ENCODE results near the gene ZBTB20.
"Not testable (repeated sequence)": the region's sequence is repeated elsewhere in the genome, so short reads cannot be mapped to it uniquely, and the experiment has no call there.

The ZBTB20 gene

DNA sequence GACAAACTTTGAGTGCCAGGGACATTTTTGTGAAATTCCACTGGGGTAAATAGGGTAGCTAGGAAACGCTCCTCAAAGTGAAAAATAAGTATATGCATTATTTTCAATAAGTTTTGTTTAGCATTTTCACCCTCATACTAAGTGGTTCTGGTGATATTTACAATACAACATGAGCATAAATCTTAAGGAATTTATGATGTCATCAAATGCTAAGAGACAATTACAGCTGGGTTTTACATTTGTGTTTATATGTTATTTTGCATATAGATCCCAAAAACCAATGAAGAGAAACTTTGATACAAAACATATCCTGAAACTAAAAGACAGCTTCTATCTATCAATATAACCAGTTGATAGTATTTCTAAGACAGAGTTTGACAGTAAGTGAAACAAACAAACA is 323.1 kb downstream of the ZBTB20 start:
- DNase-seq, result no peak

- DNase-seq, result no peak
These were observed 324.0 kb downstream of the ZBTB20 start for GRCh38 chr3:114823061-114823460.

GRCh38 chr3:114816052-114816451 is 331.0 kb downstream of the ZBTB20 start:
- DNase-seq, result no peak

GRCh38 chr3:114812541-114813238 is 334.4 kb downstream of the ZBTB20 start:
- not testable (repeated sequence) for DNase-seq

DNA sequence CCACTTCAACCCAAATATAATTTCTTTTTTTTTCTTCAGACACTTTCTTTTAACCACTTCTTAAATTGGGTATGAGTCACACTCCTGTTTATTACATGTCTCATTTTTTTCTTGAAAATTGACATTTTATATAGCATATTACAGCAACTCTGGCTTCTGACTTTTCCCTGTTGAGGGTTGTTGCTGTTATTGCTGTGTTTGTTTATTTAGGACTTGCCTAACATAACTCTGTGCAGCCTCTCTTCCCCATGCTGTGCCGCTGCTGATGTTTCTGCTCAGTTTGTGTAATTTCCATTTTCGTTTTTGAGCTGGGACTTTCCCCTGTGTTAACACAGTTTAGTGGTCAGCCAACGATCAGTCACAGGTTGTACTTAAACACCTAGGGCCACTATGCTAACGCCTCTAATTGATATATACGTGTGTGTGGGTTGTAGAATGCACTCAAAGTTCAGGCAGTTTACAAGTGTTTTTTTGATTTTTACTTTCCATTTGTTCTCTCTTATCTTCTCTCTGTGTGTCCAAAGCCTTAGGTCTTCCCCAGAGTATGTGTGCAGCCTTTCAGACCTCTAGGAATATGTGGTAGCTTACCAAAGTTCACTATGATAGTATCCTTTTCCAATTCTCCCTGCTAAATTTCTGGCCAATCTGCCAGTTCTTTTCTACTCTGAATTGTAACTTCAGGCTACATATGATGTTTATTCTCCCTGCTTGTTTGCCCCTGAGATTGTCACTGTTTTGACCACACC is 337.2 kb downstream of the ZBTB20 start:
- DNase-seq, result no peak

GRCh38 chr3:114804099-114804498 is 343.0 kb downstream of the ZBTB20 start:
- no peak for DNase-seq

DNA sequence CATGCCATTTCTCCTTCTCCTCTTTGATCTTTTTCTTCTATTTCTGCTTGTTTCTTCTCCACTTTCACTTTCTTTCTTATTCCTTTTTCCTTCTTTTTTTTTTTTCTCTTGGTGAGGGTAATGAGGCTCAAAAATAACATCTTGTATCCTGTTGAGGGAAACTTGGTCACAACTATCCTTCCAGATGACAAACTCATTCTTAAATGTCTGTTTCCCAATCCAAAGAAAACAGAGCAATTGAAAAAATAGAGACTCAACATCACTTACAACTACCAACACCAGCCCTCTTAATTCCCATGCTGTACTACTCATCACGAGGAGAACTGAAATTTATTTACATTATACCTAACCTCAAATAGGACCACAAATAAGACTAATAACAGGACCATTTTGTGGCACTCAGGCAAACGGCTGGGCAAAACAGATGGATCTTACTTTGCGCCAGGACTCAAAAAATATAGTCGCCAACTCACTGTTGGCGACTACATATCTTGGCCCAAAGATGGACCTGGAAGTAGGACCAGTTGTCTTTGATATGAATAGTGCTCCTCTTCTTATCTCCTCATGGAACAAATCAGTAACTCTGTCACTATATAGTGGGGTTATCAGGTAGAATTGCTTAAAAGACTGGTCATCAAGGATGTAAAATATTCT is 343.9 kb downstream of the ZBTB20 start:
- DNase-seq, result no peak

DNA sequence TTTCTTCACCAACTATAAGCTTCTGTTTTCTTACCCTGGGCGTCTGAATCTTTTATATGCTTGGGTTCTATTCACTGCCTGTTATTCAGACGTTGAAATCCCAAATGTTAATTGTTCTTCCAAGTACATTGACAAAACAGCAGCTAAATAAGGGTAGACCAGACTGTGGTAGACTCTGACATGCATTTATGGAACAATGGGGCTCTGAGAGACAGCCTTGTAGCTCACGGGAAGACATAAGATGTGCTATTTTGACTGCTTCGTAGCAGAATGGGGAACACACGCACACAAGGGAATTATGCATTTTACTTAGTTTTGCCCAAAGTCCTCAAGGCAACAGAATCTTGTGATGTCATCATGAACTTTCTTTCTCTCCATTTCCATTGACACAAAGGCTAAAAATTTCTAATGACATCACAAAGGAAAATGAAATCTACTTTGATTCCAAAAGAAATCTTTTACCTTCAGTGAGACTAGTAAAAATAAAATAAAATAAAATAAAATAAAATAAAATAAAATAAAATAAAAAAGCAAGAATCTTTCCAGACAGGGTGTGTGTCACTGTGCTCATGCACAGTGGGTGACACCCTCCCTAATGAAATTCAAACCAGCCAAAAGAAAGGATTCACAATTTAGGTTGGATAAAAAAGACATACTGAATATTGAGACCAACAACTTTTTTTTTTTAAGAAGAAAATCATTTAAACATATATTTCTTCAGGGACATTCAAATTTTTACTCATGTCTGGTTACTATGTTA is 346.6 kb downstream of the ZBTB20 start:
- DNase-seq, result no peak

- no peak for DNase-seq
These were observed 347.3 kb downstream of the ZBTB20 start for GRCh38 chr3:114799816-114800215.

- DNase-seq, result no peak
These were observed 350.3 kb downstream of the ZBTB20 start for GRCh38 chr3:114796796-114797195.

DNA sequence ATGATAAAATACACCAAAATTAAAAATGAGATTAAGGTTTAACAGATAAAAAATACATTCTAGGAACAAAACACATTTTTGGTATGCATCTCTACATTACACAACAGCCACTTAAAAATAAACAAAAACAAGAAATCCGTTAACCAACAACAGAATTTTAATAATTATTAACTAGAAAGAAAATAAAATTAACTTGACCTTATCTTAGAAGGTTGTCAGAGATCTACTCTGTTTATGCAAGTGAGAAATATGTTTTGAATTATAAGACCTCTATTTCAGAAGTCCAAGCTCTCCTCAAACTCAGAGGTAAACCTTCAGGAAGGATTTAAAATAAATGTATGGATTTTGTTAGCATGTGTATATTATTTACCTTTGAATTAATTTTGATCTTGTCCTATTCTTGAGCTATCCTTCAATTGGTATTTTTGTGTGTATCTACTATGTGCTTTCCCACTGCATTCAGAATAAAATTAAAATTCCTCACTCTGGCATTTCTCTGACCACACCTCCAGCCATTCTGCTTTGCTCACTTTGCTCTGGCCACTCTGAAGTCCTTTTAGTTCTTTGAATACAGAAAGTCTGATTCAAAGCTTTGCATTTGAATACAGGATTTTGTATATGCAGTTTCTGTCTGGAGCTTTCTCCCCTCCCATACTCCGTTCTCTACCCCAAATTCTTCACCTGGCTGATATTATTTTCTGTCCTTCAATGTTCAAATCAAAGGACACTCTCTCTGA is 352.0 kb downstream of the ZBTB20 start:
- no peak for DNase-seq

GRCh38 chr3:114792159-114792918 is 354.7 kb downstream of the ZBTB20 start:
- no peak for DNase-seq

GRCh38 chr3:114790752-114791151 is 356.3 kb downstream of the ZBTB20 start:
- no peak for DNase-seq

GRCh38 chr3:114789803-114790202 is 357.3 kb downstream of the ZBTB20 start:
- no peak for DNase-seq

GRCh38 chr3:114775395-114775794 is 371.7 kb downstream of the ZBTB20 start:
- DNase-seq, result no peak

DNA sequence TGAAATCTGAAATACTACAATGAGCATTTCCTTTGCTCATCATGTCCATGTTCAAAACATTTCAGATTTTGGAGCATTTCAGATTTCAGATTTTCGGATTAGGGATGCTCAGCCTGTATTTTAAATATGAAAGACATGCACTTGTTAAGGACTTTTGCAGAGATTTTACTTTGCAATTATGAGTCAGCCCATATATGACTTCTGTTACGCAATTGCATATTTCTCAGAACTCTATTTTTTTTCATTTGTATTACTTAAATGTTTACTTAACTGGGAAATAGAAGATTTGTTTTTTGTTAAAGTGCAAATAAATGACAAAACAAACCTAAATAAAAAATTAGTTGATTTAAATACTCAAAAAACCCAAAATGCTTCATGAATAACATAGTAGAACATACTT is 376.2 kb downstream of the ZBTB20 start:
- DNase-seq, result no peak

- no peak for DNase-seq
These were observed 383.0 kb downstream of the ZBTB20 start for GRCh38 chr3:114764056-114764492.

DNA sequence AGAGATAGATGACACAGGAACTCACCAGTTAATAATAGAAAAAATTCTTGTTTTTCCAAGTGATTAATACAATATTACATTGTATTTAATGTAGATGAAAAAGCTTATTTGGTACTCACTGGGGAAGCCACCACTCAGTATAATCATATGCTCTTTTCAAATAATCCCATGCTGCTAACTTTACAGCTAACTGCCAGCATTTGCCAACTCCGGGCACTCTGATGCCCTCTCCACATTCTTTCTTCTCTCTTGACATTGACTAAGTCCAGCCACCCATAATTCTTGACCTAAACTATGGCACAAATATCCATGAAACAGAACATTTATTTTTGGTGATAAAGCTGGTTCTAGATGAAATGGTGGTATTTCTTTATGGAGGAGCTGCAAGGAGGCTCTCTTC is 384.9 kb downstream of the ZBTB20 start:
- DNase-seq, result no peak

GRCh38 chr3:114760679-114761078 is 386.4 kb downstream of the ZBTB20 start:
- no peak for DNase-seq

DNA sequence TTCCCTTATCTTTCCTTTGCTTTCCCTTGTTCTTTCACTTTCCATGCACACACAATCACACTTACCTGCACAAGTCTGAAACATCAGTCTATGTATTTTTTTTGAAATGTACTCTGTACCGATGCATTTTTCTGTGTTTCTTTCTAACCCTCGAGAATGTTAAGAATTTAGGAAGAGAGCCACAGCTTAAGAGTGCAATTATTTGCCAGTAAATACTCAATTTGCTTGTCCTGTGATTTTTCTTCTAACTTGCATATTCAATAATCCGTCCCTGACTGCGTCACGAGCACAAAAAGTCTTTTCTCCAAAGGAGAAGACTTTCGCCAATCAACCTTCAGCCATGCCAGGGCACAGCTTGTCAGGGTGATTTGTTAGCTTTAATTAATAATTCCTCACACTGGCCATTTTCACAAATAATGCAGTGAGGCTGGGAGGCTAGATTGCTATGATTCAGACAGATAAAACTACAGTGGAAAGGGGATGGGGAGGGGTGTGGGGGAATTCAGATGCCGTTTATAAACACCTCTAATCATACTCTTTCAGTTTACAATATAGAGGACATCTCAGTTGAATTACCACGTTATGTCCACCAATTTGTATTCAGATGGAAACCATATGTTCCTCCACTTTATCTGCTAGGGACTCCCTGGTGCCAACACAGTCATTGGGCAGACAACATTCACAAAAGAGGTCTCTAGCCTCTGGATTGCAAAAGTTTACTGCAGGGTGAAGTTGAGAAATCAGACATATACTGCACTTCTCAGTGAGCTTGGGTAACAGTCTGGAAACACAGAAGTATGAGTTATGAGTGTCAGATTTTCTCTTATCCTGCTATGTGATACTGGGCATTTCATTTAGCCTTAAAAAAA is 388.0 kb downstream of the ZBTB20 start:
- no peak for DNase-seq
